Measurements from ENCODE around the gene CDH13.

Gene CDH13

DNA sequence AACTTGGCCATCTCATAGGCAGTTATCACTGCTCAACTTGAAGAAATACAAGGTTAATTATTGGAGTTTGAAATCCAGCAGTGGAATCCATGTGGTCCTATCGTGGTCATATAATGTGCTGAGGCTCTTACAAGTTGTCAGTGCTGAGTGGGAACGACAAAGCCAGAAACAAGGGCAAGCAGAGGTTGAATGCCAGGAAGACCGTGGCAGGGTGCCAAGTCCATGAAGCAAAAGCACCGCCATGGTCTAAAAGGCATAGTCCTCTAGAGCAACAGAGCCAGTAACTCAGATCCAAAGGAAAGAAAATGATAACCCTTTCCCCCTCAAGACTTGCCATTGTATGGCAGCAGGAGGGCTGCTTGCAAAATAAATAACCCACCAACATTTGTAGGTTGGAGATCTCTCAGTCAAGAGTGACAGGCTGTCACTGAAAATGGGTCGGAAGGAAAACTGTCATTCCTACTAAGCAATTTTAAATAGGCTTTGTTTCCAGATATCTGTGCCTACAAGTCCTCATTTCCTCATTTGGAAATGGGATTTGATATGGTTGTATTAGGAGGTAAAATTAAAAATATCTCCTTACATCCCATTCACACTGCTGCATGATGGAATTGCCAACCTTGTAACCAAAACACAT lies 1144.7 kb downstream of the CDH13 start:
- DNase-seq (ENCODE audit: low read depth), result no peak

DNA sequence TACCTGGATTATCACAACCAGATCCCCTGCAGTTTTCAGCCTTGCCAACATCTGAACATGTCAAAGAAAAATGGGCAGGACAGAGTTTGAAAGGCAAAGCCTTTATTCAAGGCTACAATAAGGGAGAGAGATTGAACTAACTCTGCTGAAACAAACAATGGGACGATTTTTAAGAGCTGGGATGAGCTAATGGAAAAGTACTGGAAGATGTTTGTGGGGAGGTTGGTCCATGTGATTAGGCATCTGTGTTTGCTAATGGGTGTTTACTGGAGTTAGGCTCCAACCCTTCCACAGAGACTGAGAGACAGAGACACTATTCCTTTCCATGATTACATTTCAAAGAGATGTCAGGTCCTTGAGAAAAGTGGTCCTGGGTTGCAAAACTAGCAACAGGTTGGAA lies 1146.0 kb downstream of the CDH13 start:
- DNase-seq (ENCODE audit: low read depth), result no peak

DNA sequence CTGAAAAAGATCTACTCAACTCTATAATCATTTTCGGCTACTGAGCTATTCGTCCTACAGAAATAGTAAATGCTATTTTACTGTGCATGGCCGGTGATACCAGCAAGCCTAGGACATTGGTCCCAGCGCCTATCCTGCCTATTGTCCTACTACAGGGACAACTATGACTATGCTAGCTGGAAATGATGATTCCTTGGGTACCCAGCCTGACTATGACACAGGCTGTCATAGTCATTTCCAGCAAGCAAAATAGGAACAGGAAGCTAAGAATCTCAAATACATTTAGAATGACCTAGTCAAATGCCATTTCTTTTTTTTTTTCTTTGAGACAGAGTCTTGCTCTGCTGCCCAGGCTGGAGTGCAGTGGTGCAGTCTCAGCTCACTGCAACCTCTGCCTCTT lies 1147.3 kb downstream of the CDH13 start:
- no peak for DNase-seq (ENCODE audit: low read depth)

DNA sequence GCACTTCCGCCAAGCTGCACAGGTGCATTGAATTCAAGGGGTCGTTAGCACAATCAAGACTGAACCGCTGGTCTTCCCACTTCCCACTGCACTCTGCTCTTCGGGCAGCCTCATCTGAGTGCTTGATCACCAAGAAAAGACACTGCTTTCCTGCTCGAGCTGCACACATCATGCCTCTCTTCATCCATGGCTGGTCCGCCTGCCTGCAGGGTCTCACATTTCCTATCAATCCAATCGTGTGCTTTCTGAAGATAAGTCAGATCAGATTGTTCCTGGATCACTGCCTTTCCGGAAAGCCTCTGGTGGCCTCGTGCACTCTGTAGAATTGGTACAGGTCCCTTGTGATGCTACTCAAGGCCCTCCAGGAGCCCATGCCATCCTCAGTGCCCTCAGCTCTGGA lies 1150.2 kb downstream of the CDH13 start:
- no peak for DNase-seq (ENCODE audit: low read depth)

DNA sequence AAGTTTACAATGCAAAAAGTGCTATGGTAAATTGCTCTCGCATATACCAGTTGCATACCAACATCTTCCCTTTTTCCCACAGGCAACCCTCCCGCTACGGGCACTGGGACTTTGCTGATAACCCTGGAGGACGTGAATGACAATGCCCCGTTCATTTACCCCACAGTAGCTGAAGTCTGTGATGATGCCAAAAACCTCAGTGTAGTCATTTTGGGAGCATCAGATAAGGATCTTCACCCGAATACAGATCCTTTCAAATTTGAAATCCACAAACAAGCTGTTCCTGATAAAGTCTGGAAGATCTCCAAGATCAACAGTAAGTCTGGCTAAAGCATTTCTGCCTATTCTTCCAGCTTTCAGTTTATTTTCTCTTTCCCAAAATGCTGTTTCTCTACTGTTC lies 1153.1 kb downstream of the CDH13 start:
- no peak for DNase-seq (ENCODE audit: low read depth)

DNA sequence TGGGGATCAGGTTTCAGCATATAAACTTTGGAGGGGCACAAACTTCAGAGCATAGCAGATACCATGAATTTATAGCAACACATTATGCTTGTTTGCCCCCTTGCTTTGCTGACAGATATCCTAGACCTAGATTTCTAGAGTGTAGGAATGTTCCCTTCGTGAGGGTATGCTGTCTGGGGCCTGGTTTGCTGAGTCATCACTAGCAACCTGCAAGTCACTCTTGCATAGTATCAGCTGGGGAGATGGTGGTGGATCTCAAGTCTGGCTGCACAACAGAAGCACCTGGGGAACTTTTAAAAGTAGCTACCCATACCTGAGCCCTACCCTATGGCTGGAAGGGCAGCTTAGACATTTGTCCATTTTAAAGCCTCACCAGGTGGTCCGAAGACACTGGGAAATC lies 1158.7 kb downstream of the CDH13 start:
- no peak for DNase-seq (ENCODE audit: low read depth)

DNA sequence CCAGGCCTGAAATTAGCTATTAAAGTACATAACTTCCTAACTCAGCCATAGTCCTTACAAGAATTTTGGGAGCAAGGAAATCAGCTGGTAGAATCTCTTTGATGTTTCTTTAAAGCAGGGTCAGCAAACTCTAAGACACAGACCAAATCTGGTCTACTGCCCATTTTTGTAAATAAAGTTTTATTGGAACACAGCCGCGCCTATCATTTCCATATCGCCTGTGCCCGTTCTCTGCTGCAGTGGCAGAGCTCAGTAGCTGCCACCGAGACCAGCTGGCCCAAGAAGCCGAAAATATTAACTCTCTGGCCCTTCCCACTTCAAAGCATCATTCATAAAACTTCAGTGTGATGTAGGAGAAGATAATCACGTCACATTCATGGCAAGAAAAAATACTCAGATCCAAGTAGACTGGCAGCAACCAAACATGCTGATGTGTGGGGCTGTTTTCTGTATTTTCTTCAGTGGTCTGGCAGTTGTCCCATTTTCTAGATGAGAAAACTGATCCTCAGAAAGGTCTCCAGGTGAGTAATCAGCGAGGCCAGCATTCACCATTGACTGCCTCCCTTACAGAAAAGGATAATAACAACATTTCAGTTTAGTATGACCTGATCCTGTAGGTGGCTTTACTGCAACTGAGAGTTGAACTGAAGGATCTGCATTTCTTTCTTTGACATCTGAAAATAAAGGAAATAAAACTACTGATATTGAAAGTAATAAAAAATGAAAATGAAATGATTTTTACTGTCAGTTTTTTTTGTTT lies 1163.1 kb downstream of the CDH13 start:
- no peak for DNase-seq (ENCODE audit: low read depth)

DNA sequence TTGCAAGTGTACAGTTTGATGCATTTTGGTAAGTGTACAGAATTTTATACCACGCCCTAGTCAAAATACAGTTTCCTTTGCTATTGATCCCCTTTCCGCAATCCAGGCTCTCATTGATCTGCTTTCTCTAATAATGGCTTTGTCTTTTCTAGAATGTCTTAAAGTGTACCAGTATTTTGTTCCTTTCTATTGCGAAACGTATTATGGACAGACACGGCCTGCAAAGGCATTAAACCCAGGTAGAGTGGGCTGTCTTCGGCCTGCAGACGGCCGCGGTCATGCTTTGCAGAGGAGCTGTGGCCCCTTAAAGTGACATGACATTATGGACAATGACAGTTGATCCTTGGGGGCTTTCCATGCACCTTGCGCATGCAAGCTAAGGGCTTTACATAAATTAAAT lies 1165.1 kb downstream of the CDH13 start:
- no peak for DNase-seq (ENCODE audit: low read depth)

DNA sequence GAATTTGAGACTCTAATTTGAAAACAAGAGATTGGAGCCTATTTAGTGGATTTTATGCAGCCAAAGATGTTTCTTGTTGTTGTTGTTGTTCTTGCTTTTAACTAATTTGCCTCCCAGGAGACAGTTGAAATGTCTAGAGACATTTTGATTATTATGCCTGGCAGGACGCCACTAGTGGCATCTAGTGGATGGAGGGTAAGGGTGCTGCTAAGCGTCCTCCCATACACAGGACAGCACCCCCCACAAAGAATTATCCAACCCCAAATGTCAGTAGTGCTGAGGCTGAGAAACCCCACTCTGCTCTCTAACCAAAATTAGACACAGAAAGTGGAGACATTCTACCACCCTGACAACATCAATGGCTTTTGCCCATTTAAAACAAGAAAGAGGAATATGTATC lies 1165.6 kb downstream of the CDH13 start:
- DNase-seq (ENCODE audit: low read depth), result no peak

DNA sequence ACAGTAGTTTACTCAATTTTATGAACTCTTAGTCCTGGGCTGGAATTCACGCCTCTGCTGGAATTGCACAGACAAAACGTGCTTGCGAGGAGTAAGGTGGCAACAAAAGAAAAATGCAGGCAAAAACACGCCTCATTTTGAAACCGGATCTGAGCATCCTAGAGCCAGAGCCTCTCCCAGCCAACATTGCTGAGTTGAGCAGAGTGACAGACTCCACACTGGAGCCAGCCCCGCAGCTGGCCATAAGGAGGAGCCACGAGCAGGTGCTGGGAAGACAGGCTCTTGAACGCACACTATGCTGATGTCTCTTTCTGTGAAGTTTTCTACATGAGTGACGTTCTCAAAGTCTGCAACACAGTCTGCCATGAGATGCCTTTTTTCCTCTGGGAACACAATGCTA lies 1166.4 kb downstream of the CDH13 start:
- no peak for DNase-seq (ENCODE audit: low read depth)

DNA sequence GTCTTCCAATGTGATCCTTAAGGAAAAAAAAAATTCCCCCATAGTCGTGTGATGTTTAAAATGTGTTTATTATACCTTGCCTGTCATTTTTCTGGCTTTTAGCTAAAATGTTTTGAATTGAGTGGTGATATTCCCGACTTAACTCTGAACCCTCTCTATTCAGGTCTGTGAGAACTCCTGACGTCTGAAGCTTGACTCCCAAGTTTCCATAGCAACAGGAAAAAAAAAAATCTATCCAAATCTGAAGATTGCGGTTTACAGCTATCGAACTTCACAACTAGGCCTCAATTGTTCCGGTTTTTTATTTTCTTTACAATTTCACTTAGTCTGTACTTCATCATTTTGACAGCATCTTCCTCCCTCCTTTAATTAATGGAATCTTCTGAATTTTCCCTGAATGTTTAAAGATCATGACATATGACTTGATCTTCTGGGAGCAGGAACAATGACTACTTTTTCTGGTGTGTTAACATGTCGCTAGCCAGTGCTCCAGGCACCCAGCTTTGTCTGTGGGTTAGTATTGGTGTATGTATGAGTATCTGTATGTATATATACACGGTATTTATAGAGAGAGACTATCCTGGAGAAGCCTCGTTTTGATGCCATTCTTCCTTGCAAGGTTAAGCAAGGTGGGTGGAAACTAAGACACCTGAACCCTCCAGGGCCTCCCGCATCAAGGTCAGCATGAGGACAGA lies 1168.2 kb downstream of the CDH13 start:
- no peak for DNase-seq (ENCODE audit: low read depth)

DNA sequence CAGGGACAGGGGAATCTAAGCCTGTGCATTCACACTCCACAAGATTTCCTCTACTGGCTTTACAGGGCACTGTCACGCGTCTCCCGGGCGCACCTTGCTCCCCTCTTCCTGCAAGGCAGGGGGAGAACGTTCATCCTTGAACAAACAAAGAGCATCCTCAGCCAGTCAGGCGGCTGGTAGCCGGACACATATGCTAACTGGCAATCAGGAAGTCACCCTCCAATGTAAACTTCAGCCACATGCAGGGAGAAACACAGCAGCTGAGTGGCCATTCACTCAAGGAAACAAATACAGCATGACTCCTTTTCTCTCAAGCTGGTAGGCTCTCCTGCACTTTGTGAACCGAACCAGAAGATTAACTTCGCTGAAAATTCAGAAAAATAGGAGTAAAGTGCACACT lies 1170.2 kb downstream of the CDH13 start:
- no peak for DNase-seq (ENCODE audit: low read depth)

DNA sequence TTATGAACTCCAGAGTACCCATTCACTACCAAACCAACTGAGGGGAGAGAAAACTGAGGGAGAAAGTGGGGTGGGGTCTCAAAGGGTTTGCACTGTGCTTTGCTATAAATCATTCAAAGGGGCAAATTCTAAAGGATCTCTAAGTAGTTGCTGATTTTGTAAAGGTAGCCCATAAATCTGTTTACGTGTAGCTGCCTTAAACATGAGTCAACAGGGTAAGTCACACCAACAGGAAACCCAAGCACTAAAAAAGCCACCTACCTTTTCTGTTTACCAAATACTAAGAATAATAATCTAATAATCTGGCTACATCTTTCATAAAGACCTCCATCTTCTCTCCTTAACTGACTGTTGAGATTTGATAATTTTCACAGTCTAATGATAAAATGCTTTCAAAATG lies 1172.6 kb downstream of the CDH13 start:
- no peak for DNase-seq (ENCODE audit: low read depth)

DNA sequence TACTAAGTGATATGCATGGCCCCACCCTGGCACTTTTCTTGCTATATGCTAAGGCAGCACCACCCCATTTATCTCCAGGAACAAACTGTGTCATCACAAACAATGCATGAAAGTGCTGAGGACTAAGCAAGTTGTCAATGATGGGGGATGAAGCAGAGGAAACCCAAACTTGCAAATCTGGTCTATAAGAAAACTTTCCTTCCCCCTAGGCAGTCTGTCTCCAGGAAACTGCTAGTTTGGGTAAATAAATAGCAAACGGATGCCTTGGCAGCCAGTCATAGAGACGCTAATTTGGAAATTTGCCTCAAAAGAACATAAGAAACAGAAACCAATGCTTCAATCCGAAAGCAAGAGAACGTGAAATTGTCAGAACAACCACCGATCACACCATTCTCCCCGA lies 1175.4 kb downstream of the CDH13 start:
- no peak for DNase-seq (ENCODE audit: low read depth)

DNA sequence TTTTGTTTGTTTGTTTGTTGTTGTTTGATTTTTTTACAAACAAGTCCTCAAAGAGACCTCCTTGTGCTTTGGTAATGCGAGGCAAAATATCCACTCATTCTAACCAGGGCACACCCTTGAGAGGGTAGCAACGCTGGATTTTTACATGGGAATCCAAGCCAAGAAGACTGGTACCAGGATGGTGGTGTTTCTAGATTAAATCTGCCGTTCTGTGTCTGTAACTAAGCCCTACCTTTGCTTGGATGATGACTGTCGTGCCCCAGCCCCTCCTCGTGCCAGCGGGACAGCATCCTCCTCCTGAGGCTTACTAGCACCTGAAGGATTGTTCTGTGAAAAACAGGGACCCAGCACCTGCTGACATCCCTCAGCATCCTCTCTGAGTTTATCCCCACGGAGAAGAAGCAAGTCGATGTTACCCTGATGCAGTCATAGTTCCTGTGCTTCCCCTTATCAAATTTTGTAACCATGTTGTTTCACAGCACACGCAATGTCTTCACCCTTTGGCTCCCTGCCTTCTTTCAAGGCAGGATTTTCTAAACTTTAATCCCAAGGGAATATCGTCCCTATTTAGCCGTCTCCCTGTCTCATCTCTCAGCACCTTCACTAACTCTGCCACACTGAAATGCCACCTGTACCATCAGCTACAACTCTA lies 1175.9 kb downstream of the CDH13 start:
- no peak for DNase-seq (ENCODE audit: low read depth)

DNA sequence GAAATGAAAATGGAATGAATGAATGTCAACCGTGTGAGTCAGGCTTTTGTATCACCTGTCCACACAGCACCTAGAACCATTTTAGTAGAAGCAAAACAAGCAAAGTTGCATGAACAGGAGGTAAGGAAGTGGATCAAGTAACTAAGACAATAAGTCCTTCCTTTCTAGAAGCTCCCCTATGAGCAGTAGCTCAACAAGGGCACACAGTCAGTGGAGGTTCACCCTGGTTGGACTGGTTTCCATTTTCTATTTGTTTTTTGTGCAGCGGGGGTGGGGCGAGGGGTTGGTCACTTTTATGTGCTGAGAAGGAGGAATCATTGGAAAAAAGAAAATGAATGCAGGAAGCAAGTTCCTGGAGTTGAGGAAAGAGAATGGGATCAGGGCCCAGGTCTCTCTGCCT lies 1177.0 kb downstream of the CDH13 start:
- no peak for DNase-seq (ENCODE audit: low read depth)

DNA sequence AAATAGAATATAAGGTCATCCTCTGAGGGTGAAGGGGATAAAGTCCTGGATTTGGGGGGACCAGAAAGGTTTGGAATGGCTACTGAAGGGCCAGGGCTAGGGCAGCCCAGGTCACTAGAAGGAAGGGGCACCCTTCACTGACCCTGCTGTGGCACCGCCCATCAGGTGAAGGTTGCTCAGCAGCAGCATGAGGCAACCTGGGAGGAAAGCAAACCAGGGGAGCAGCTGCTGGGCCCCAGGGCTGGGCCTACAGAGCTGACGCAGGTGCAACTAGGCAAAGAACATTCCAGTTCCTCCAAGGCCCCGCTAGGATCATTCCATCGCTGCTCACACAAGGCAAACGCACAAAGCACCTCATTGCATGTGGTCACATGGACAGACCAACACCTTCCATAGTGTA lies 1177.6 kb downstream of the CDH13 start:
- no peak for DNase-seq (ENCODE audit: low read depth)

DNA sequence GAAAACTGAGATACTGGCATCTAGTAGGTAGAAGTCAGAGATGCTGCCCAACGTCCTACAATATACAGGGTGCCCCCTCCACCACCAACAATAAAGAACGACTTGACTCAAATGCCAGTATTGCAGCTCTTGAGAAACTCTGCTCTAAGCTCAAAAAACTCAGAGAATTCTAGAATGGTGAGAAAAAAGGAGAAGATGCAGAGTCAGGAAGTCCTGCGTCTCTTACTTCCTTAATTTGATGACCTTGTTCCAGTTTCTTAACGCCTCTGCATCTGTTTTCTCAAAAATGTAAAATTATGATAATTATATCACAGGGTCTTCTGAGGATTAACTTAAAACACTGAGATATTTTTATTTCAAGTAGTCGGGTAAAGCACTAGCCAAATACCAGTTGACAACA lies 1179.3 kb downstream of the CDH13 start:
- DNase-seq (ENCODE audit: low read depth), result no peak

DNA sequence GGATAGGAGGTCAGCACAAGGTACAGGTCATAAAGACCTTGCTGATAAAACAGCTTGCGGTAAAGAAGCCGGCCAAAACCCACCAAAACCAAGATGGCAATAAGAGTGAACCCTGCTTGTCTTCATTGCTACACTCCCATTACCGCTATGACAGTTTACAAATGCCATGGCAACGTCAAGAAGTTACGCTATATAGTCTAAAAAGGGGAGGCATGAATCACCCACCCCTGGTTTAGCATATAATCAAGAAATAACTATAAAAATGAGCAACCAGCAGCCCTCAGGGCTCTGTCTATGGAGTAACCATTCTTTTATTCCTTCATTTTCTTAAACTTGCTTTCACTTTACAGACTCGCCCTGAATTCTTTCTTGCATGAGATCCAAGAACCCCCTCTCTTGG lies 1180.0 kb downstream of the CDH13 start:
- DNase-seq (ENCODE audit: low read depth), result no peak

DNA sequence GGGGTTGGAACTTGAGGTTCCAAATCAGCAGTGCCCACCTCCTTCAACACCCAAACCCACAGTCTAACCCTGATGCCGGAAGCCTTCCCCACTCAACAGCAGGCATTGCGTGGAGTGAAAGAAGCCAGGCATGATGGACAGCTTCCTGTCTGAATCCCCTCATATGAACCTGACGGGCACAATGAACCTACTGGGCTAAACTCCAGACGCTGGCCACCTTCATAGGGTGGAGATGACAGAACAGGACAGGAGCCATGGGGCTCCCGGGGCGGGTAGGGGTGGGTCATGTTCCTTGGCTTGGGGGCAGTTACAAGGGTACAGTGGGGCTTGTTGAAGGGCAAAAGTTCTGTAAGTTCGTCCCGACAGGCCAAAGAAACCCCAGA lies 1180.5 kb downstream of the CDH13 start:
- DNase-seq (ENCODE audit: low read depth), result no peak

DNA sequence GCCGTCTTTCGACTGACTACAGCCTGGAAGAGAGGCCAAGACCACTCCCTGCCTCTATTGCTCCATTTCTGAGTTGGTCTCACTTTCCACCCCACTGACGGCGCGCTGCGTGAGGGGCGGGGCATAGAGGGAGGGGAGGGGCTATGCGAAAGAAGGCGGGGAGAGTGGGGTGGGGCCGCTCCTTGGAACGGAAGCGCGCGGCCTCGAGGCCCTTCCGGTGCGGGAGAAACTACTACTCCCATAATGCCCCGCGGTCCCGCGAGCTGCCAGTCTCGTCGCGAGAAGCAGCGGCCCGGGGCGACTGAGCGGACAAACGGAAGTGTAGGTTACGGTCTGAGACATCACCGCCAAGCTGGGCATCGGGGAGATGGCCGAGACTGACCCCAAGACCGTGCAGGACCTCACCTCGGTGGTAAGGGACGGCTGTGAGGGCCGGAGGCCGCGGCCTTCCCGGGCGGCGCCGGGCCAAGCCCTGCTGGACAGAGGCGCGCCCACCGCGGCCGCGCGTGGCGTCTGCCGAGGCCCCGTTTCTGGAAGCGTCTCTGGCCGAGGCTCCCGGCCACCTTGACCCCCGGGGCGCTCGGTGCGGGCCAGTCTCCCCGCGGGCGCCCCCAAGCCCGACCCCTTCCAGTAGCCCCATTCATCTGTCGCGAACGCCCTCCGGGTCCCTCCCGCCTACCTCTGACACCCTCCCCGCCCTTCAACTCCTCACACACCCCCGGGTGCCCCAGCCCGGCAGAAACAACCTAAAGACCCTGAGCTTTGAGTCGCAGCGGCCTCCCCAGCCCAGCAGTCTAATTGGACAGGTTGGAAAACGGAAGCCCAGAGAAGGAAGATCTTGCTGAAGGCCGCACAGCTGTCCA lies 1181.2 kb downstream of the CDH13 start, which contains the start of gene HSBP1:
HSBP1 (plus strand) TSS at position 269 of the 863 bp plus-strand sequence; CDS start at position 368, 99 bp downstream.
- DNase-seq (ENCODE audit: low read depth), result peak; percentile 88

DNA sequence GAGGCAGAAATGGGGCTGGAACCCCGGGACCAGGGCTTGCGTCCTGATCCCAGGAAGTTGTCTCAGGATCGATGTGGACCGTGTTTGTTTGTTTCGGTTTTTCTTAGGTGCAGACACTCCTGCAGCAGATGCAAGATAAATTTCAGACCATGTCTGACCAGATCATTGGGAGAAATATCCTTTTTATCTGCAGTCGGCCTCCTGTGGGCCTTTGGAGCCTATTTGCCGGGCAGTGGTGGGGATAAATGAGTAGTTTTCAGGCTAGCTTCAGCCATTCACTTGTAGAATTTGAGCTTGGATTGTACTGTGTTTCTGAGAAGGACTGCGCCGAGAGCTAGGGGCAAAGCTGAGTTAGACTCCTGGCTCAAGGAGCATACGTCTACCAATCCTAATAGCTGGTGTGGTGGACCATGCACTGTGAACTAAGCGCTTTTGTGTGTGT lies 1181.8 kb downstream of the CDH13 start:
- DNase-seq (ENCODE audit: low read depth), result no peak
